ENCODE data around the gene ANKRD44.
"Not testable (repeated sequence)": the region's sequence is repeated elsewhere in the genome, so short reads cannot be mapped to it uniquely, and the experiment has no call there.

Gene ANKRD44

DNA sequence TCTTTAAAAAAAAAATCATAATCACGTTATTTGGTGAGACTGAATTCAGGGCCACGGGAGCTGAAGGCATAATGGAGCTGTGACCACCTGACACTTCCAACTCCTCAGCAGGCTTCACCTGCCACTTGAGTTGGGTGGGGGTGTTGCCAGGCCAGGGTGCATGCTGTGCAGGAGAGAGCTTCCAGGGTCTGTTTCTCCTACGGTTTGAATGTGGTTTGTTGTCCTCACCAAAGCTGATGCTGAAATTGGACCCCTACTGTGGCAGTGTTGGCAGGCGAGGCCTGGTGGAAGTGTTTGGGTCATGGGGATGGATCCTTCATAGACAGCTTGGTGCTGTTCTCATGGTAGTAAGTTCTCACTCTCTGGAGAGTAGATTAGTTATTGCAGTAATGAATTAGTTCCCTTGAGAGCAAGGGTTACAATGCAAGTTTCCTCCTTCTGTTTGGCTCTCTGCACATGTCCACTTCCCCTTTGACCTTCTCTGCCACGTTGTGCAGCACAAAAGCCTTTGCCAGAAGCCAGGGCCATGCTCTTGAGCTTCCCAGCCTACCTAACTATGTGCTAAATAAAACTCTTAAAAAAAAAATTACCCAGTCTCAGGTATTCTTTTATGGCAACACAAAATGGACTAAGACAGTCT is 38.3 kb upstream of the ANKRD44 start:
- no peaks in the 10 kb centered on the region for H3K9me3 ChIP-seq (ENCODE audit: control insufficient read depth, low read length)

DNA sequence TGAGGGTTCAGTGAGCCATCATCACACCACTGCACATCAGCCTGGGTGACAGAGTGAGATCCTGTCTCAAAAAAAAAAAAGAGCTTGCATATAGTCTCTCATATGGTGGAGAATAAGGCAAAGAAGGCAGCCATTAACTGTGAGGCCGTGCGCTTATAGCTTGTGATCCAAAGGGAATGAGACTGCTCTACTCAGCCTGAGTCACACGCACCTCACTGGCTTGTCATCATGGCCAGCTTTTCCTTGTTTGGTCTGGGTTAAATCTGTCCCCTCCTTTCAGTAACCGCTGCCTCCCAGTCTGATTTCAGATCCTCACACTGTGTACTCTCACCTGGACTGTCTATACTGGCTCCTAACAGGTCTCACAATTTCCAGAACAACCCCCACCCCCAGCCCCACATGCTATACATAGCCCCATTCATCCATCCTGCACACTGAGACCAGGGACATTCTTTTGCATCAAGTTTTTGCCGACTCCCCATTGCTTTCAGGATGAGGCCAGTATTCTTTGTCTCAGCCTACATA is 35.3 kb upstream of the ANKRD44 start:
- no peak overlapping the region for H4K8ac ChIP-seq (ENCODE audit: low read length)
- H2BK12ac ChIP-seq (ENCODE audit: low read length in 2 of 2): no peak overlapping the region
- H3K14ac ChIP-seq (ENCODE audit: low read length in 2 of 2): no peak overlapping the region
- H3K4me3 ChIP-seq (ENCODE audit: insufficient read depth in 1 of 2, low read depth in 1 of 2, low read length in 2 of 2): no peak overlapping the region
- no peak for DNase-seq
- H3K4ac ChIP-seq (ENCODE audit: low read depth in 1 of 2, low read length in 2 of 2): no peak overlapping the region
- no peaks in the 10 kb centered on the region for H3K36me3 ChIP-seq (ENCODE audit: control insufficient read depth in 1 of 2, insufficient read depth in 2 of 2, low read depth in 1 of 2, low read length in 2 of 2)
- H3K4me2 ChIP-seq (ENCODE audit: low read length, poor library complexity, severe bottlenecking): no peak overlapping the region
- H3K9me3 ChIP-seq (ENCODE audit: control insufficient read depth, low read length): no peaks in the 10 kb centered on the region
- no peaks in the 10 kb centered on the region for H3K79me1 ChIP-seq (replicated peaks; ENCODE audit: low read length, poor library complexity, severe bottlenecking)
- no peak overlapping the region for H2BK120ac ChIP-seq (ENCODE audit: low read depth, low read length)
- 94% methylated on average over 5 of the region's 5 CpGs for WGBS
- H3K27ac ChIP-seq (ENCODE audit: low read length, poor library complexity, severe bottlenecking): no peak overlapping the region
- no peak overlapping the region for H3K18ac ChIP-seq (ENCODE audit: low read depth in 1 of 2, low read length in 2 of 2)
- no peak overlapping the region for H4K91ac ChIP-seq (ENCODE audit: low read length)
- H3K4me1 ChIP-seq (ENCODE audit: control insufficient read depth, insufficient read depth, low read depth, low read length): peaks cover under 1% of the 10 kb centered on the region
- no peak overlapping the region for H2AK5ac ChIP-seq (ENCODE audit: low read length, severe bottlenecking)
- H2AFZ ChIP-seq (ENCODE audit: low read depth, low read length): no peak overlapping the region
- no peak overlapping the region for H3K9ac ChIP-seq (ENCODE audit: low read length)
- H3K23ac ChIP-seq (ENCODE audit: low read length in 2 of 2): no peak overlapping the region
- no peak overlapping the region for H2BK5ac ChIP-seq (ENCODE audit: low read depth, low read length, poor library complexity, severe bottlenecking)
- H3K27me3 ChIP-seq (ENCODE audit: control insufficient read depth in 1 of 2, insufficient read depth in 1 of 2, low read length in 2 of 2): no peaks in the 10 kb centered on the region
- H2BK15ac ChIP-seq (ENCODE audit: low read depth, poor library complexity, severe bottlenecking): no peak overlapping the region

More for the DNA sequence above, 38.3 kb upstream of the ANKRD44 start:
- Histone ChIP-seq H3K27ac (ENCODE audit: low read length, poor library complexity, severe bottlenecking) (no peak overlapping the region), H2BK15ac (ENCODE audit: low read depth, poor library complexity, severe bottlenecking) (no peak overlapping the region), H3K23ac (ENCODE audit: low read length in 2 of 2) (no peak overlapping the region), H4K91ac (ENCODE audit: low read length) (no peak overlapping the region), H2AK5ac (ENCODE audit: low read length, severe bottlenecking) (no peak overlapping the region), H2AFZ (ENCODE audit: low read depth, low read length) (no peak overlapping the region), H3K14ac (ENCODE audit: low read length in 2 of 2) (no peak overlapping the region), H3K27me3 (ENCODE audit: control insufficient read depth in 1 of 2, insufficient read depth in 1 of 2, low read length in 2 of 2) (no peaks in the 10 kb centered on the region), H2BK5ac (ENCODE audit: low read depth, low read length, poor library complexity, severe bottlenecking) (no peak overlapping the region), H2BK120ac (ENCODE audit: low read depth, low read length) (no peak overlapping the region), H3K79me1 (replicated peaks; ENCODE audit: low read length, poor library complexity, severe bottlenecking) (no peaks in the 10 kb centered on the region), H2BK12ac (ENCODE audit: low read length in 2 of 2) (no peak overlapping the region), H3K4me3 (ENCODE audit: insufficient read depth in 1 of 2, low read depth in 1 of 2, low read length in 2 of 2) (no peak overlapping the region), H3K18ac (ENCODE audit: low read depth in 1 of 2, low read length in 2 of 2) (no peak overlapping the region), H3K4ac (ENCODE audit: low read depth in 1 of 2, low read length in 2 of 2) (no peak overlapping the region), H3K4me1 (ENCODE audit: control insufficient read depth, insufficient read depth, low read depth, low read length) (peaks cover 2% of the 10 kb centered on the region), H3K9ac (ENCODE audit: low read length) (no peak overlapping the region), H3K36me3 (ENCODE audit: control insufficient read depth in 1 of 2, insufficient read depth in 2 of 2, low read depth in 1 of 2, low read length in 2 of 2) (no peaks in the 10 kb centered on the region), H3K4me2 (ENCODE audit: low read length, poor library complexity, severe bottlenecking) (no peak overlapping the region), H4K8ac (ENCODE audit: low read length) (no peak overlapping the region)
- no peak for DNase-seq
- WGBS: 53% methylated on average over 5 of the region's 5 CpGs

DNA sequence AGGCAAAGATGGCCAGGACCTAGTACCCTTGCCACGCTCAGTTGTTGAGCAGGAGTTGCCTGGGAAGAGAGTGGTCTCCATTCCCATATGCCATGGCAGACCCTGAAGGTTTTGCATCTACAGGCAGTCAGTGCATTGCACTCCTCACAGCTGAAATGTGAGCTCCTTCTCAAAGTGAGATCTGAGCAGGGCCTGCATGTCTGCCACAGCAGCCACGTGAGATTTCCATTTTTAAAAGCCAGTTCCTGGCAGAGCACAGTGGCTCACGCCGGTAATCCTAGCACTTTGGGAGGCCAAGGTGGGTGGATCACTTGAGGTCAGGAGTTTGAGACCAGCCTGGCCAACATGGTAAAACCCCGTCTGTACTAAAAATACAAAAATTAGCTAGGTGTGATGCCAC is 33.4 kb upstream of the ANKRD44 start:
- peak overlapping the region; percentile 36 for H4K8ac ChIP-seq (ENCODE audit: low read length)
- not testable (repeated sequence) for H2AK5ac ChIP-seq (ENCODE audit: low read length, severe bottlenecking); H2BK15ac ChIP-seq (ENCODE audit: low read depth, poor library complexity, severe bottlenecking); H3K27me3 ChIP-seq (ENCODE audit: control insufficient read depth in 1 of 2, insufficient read depth in 1 of 2, low read length in 2 of 2); H3K27ac ChIP-seq (ENCODE audit: low read length, poor library complexity, severe bottlenecking); H3K23ac ChIP-seq (ENCODE audit: low read length in 2 of 2); H3K4me3 ChIP-seq (ENCODE audit: insufficient read depth in 1 of 2, low read depth in 1 of 2, low read length in 2 of 2); H3K79me1 ChIP-seq (replicated peaks; ENCODE audit: low read length, poor library complexity, severe bottlenecking); H3K4ac ChIP-seq (ENCODE audit: low read depth in 1 of 2, low read length in 2 of 2); H3K14ac ChIP-seq (ENCODE audit: low read length in 2 of 2); H2AFZ ChIP-seq (ENCODE audit: low read depth, low read length); H3K9ac ChIP-seq (ENCODE audit: low read length); H2BK120ac ChIP-seq (ENCODE audit: low read depth, low read length); H3K18ac ChIP-seq (ENCODE audit: low read depth in 1 of 2, low read length in 2 of 2); DNase-seq; H3K4me2 ChIP-seq (ENCODE audit: low read length, poor library complexity, severe bottlenecking); H3K4me1 ChIP-seq (ENCODE audit: control insufficient read depth, insufficient read depth, low read depth, low read length); H4K91ac ChIP-seq (ENCODE audit: low read length); H2BK12ac ChIP-seq (ENCODE audit: low read length in 2 of 2); H3K9me3 ChIP-seq (ENCODE audit: control insufficient read depth, low read length); H3K36me3 ChIP-seq (ENCODE audit: control insufficient read depth in 1 of 2, insufficient read depth in 2 of 2, low read depth in 1 of 2, low read length in 2 of 2); H2BK5ac ChIP-seq (ENCODE audit: low read depth, low read length, poor library complexity, severe bottlenecking)
- 83% methylated on average over 5 of the region's 5 CpGs for WGBS

DNA sequence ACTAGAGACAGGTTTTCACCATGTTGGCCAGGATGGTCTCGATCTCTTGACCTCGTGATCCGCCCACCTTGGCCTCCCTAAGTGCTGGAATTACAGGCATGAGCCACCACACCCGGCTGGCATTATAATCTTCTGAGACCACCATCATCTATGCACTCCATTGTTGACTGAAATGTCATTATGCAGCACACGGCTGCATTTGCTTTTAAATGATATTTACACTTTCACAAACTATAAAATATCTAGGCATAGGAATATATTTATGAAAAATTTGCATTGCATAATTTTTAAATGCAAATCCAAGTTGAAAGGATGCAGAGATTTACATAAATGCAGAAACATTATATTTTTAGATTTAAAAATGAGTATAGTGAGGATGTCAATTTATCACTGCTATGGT is 30.0 kb upstream of the ANKRD44 start:
- Histone ChIP-seq H4K91ac (ENCODE audit: low read length) (no peak overlapping the region), H3K36me3 (ENCODE audit: control insufficient read depth in 1 of 2, insufficient read depth in 2 of 2, low read depth in 1 of 2, low read length in 2 of 2) (no peaks in the 10 kb centered on the region), H3K79me1 (replicated peaks; ENCODE audit: low read length, poor library complexity, severe bottlenecking) (no peaks in the 10 kb centered on the region), H3K9me3 (ENCODE audit: control insufficient read depth, low read length) (no peaks in the 10 kb centered on the region), H3K9ac (ENCODE audit: low read length) (no peak overlapping the region), H3K18ac (ENCODE audit: low read depth in 1 of 2, low read length in 2 of 2) (no peak overlapping the region), H3K4ac (ENCODE audit: low read depth in 1 of 2, low read length in 2 of 2) (no peak overlapping the region), H3K23ac (ENCODE audit: low read length in 2 of 2) (no peak overlapping the region), H2BK120ac (ENCODE audit: low read depth, low read length) (no peak overlapping the region), H2BK5ac (ENCODE audit: low read depth, low read length, poor library complexity, severe bottlenecking) (no peak overlapping the region), H2AK5ac (ENCODE audit: low read length, severe bottlenecking) (no peak overlapping the region), H3K27me3 (ENCODE audit: control insufficient read depth in 1 of 2, insufficient read depth in 1 of 2, low read length in 2 of 2) (peaks cover 0 to 3% of the 10 kb centered on the region in 2 experiments), H3K4me1 (ENCODE audit: control insufficient read depth, insufficient read depth, low read depth, low read length) (no peaks in the 10 kb centered on the region), H3K14ac (ENCODE audit: low read length in 2 of 2) (no peak overlapping the region), H2BK12ac (ENCODE audit: low read length in 2 of 2) (no peak overlapping the region), H4K8ac (ENCODE audit: low read length) (no peak overlapping the region), H2BK15ac (ENCODE audit: low read depth, poor library complexity, severe bottlenecking) (no peak overlapping the region), H2AFZ (ENCODE audit: low read depth, low read length) (no peak overlapping the region), H3K4me2 (ENCODE audit: low read length, poor library complexity, severe bottlenecking) (no peak overlapping the region), H3K27ac (ENCODE audit: low read length, poor library complexity, severe bottlenecking) (no peak overlapping the region), H3K4me3 (ENCODE audit: insufficient read depth in 1 of 2, low read depth in 1 of 2, low read length in 2 of 2) (no peak overlapping the region)
- DNase-seq: no peak
- 81% methylated on average over 4 of the region's 5 CpGs for WGBS
